H9 (cell line): ENCODE results near the gene RPP14. TPM values are rescaled to one million over a fixed set of nuclear protein-coding genes. Genes with fewer than 3 reads are reported as not detected.

ENCODE experiments used
- DNase-seq: peaks from one replicate; pipeline ENCODE4 v3.0.0-alpha.2; 2017
- H2AFZ ChIP-seq: one replicate; pipeline ENCODE4 v1.6.1; 2013; ENCODE audit warnings: mild to moderate bottlenecking, low read length, control low read depth, moderate library complexity
- H2AK5ac ChIP-seq: 2 replicates; pipeline ENCODE4 v1.6.1; 2013; ENCODE audit warnings: low read length, control low read depth, mixed read lengths; ENCODE audit not compliant: insufficient read length
- H2BK120ac ChIP-seq: one replicate; pipeline ENCODE4 v1.6.1; 2013; ENCODE audit warnings: low read depth, mild to moderate bottlenecking, low read length, control low read depth, inconsistent platforms; ENCODE audit not compliant: poor library complexity, severe bottlenecking
- H2BK12ac ChIP-seq: 2 replicates; pipeline ENCODE4 v1.6.1; 2013; ENCODE audit warnings: low read length, control low read depth, mixed read lengths, low read depth; ENCODE audit not compliant: insufficient read length
- H2BK15ac ChIP-seq: 2 replicates; pipeline ENCODE4 v1.6.1; 2013; ENCODE audit warnings: low read depth, low read length, control low read depth
- H2BK20ac ChIP-seq: one replicate; pipeline ENCODE4 v1.6.1; 2013; ENCODE audit warnings: low read depth, mild to moderate bottlenecking, low read length, control low read depth, inconsistent platforms; ENCODE audit not compliant: poor library complexity, severe bottlenecking
- H2BK5ac ChIP-seq: 2 replicates; pipeline ENCODE4 v1.6.1; 2013; ENCODE audit warnings: low read length, control low read depth, mixed read lengths; ENCODE audit not compliant: insufficient read length
- H3K14ac ChIP-seq: 2 replicates; pipeline ENCODE4 v1.6.1; 2013; ENCODE audit warnings: low read length, control low read depth; ENCODE audit not compliant: insufficient read depth
- H3K18ac ChIP-seq: 2 replicates; pipeline ENCODE4 v1.6.1; 2013; ENCODE audit warnings: low read depth, mild to moderate bottlenecking, mixed read lengths, low read length, control low read depth; ENCODE audit not compliant: insufficient read length
- H3K23ac ChIP-seq: 2 replicates; pipeline ENCODE4 v1.6.1; 2013; ENCODE audit warnings: low read length, control low read depth, mixed read lengths, low read depth; ENCODE audit not compliant: insufficient read length
- H3K23me2 ChIP-seq: 2 replicates; pipeline ENCODE4 v1.6.1; 2013; ENCODE audit warnings: low read depth, mild to moderate bottlenecking, mixed read lengths, low read length, control low read depth; ENCODE audit not compliant: insufficient read length, poor library complexity, severe bottlenecking
- H3K27ac ChIP-seq: 2 replicates; pipeline ENCODE4 v1.5.1; 2013; ENCODE audit warnings: low read length, control low read depth, mixed read lengths, low read depth; ENCODE audit not compliant: insufficient read length
- H3K27me3 ChIP-seq: 2 replicates; pipeline ENCODE4 v1.6.1; 2013; ENCODE audit warnings: low read length, control low read depth, inconsistent platforms; ENCODE audit not compliant: insufficient read depth
- H3K4ac ChIP-seq: 2 replicates; pipeline ENCODE4 v1.6.1; 2013; ENCODE audit warnings: low read depth, mild to moderate bottlenecking, control low read depth, inconsistent platforms, low read length, moderate library complexity
- H3K4me1 ChIP-seq: 2 replicates; pipeline ENCODE4 v1.6.1; 2013; ENCODE audit warnings: low read length, control low read depth, inconsistent platforms; ENCODE audit not compliant: insufficient read depth
- H3K4me2 ChIP-seq: 2 replicates; pipeline ENCODE4 v1.6.1; 2013; ENCODE audit warnings: low read length, control low read depth, mixed read lengths; ENCODE audit not compliant: insufficient read length, insufficient read depth
- H3K56ac ChIP-seq: 2 replicates; pipeline ENCODE4 v1.6.1; 2013; ENCODE audit warnings: low read depth, mild to moderate bottlenecking, mixed read lengths, low read length, control low read depth; ENCODE audit not compliant: insufficient read length
- H3K79me1 ChIP-seq: 2 replicates; pipeline ENCODE4 v1.6.1; 2013; ENCODE audit warnings: low read depth, mild to moderate bottlenecking, moderate library complexity, low read length, control low read depth, inconsistent platforms; ENCODE audit not compliant: insufficient read depth, poor library complexity, severe bottlenecking
- H3K79me2 ChIP-seq: 2 replicates; pipeline ENCODE4 v1.6.1; 2013; ENCODE audit warnings: low read length, control low read depth, inconsistent platforms; ENCODE audit not compliant: insufficient read depth
- H3K9ac ChIP-seq: 2 replicates; pipeline ENCODE4 v1.6.1; 2013; ENCODE audit warnings: low read length, control low read depth, mixed read lengths; ENCODE audit not compliant: insufficient read length; ENCODE audit errors: extremely low read depth
- H3K9me3 ChIP-seq: one replicate; pipeline ENCODE4 v1.6.1; 2013; ENCODE audit warnings: low read depth, low read length, inconsistent platforms; ENCODE audit not compliant: control insufficient read depth
- H3T11ph ChIP-seq: one replicate; pipeline ENCODE4 v1.6.1; 2013; ENCODE audit warnings: mild to moderate bottlenecking, low read length, control low read depth, inconsistent platforms
- H4K20me1 ChIP-seq: one replicate; pipeline ENCODE4 v1.6.1; 2013; ENCODE audit not compliant: control insufficient read depth, insufficient read length, insufficient read depth
- H4K5ac ChIP-seq: 2 replicates; pipeline ENCODE4 v1.6.1; 2013; ENCODE audit warnings: low read depth, mild to moderate bottlenecking, mixed read lengths, low read length, control low read depth; ENCODE audit not compliant: insufficient read length
- H4K8ac ChIP-seq: replicated peaks from 2 replicates; pipeline ENCODE4 v1.6.1; 2013; ENCODE audit warnings: low read length, control low read depth, mixed read lengths, low read depth; ENCODE audit not compliant: insufficient read length
- H4K91ac ChIP-seq: 2 replicates; pipeline ENCODE4 v1.6.1; 2013; ENCODE audit warnings: low read depth, mild to moderate bottlenecking, moderate library complexity, mixed read lengths, low read length, control low read depth; ENCODE audit not compliant: insufficient read length
- H3K27ac Mint-ChIP-seq, 3 experiments: 2 replicates in 2 of 3; 3 replicates in 1 of 3; pipeline ENCODE4 v1.8.0; 2020 to 2021; ENCODE audit warnings: mixed read lengths in 3 of 3, mild to moderate bottlenecking in 1 of 3, moderate library complexity in 1 of 3
- H3K27me3 Mint-ChIP-seq: 2 replicates; pipeline ENCODE4 v1.8.0; 2021; ENCODE audit warnings: low read depth, mild to moderate bottlenecking, moderate library complexity, mixed read lengths
- H3K36me3 Mint-ChIP-seq, 3 experiments: 2 replicates in 2 of 3; 3 replicates in 1 of 3; pipeline ENCODE4 v1.8.0; 2020 to 2021; ENCODE audit warnings: low read depth in 3 of 3, mixed read lengths in 3 of 3; ENCODE audit not compliant: insufficient read depth in 1 of 3
- H3K4me1 Mint-ChIP-seq, 2 experiments: 2 replicates each; pipeline ENCODE4 v1.8.0; 2020; ENCODE audit warnings: mixed read lengths in 2 of 2
- H3K4me3 Mint-ChIP-seq, 2 experiments: 2 replicates in 1 of 2; 3 replicates in 1 of 2; pipeline ENCODE4 v1.8.0; 2020 to 2021; ENCODE audit warnings: mild to moderate bottlenecking in 2 of 2, mixed read lengths in 2 of 2, moderate library complexity in 1 of 2
- H3K9me3 Mint-ChIP-seq, 2 experiments: 2 replicates in 1 of 2; 3 replicates in 1 of 2; pipeline ENCODE4 v1.8.0; 2020; ENCODE audit warnings: mild to moderate bottlenecking in 2 of 2, mixed read lengths in 2 of 2, moderate library complexity in 1 of 2
- CTCF ChIP-seq: fragments of 200-600 bp; sonication (generic); conservative IDR thresholded peaks from 3 replicates; pipeline ENCODE4 v1.8.0; 2021; ENCODE audit warnings: antibody characterized with exemption, mild to moderate bottlenecking
- WGBS: extraction: QIAGEN DNeasy Blood & Tissue Kit; methylation state at CpG from one replicate; pipeline ENCODE4 v1.1.7; 2013; ENCODE audit warnings: missing lambda C conversion rate, low lambda C conversion rate, mixed read lengths; ENCODE audit not compliant: insufficient read length; ENCODE audit errors: extremely low coverage; 5-methylcytosine and 5-hydroxymethylcytosine counted together
- total RNA-seq: library from RNA; stranded (reverse); gene quantifications from 2 replicates; pipeline ENCODE4 v1.2.1, GENCODE V29; 2021

Gene RPP14
- total RNA-seq, 1 experiment from 2014 or later: 23.9 TPM

GRCh38 chr3:58260261-58260731 is 45.7 kb upstream of the RPP14 start:
- Histone ChIP-seq H3K27ac (no peak overlapping the region), H4K8ac (no peak overlapping the region), H3K23me2 (no peaks in the 10 kb centered on the region), H3K79me2 (no peaks in the 10 kb centered on the region), H4K20me1 (no peaks in the 10 kb centered on the region), H2BK120ac (no peak overlapping the region), H2BK12ac (no peak overlapping the region), H3K9me3 (no peaks in the 10 kb centered on the region), H3K23ac (no peak overlapping the region), H2AK5ac (no peak overlapping the region), H2BK15ac (no peak overlapping the region), H3T11ph (no peak overlapping the region), H3K14ac (no peak overlapping the region), H3K9ac (no peak overlapping the region), H3K4ac (no peak overlapping the region), H3K56ac (no peak overlapping the region), H3K79me1 (no peaks in the 10 kb centered on the region), H3K27me3 (no peaks in the 10 kb centered on the region), H2BK5ac (no peak overlapping the region), H3K4me2 (no peak overlapping the region), H2AFZ (no peak overlapping the region), H3K4me1 (no peaks in the 10 kb centered on the region), H4K91ac (no peak overlapping the region), H3K18ac (no peak overlapping the region), H4K5ac (no peak overlapping the region), H2BK20ac (no peak overlapping the region)
- TF ChIP-seq CTCF: no peak
- H3K4me1 Mint-ChIP-seq: no peaks in the 10 kb centered on the region
- H3K36me3 Mint-ChIP-seq: no peaks in the 10 kb centered on the region
- no CpG with 5 or more reads among the region's 6 CpGs for WGBS
- H3K27ac Mint-ChIP-seq: no peak overlapping the region; a peak in 1 of 7 replicates
- no peak overlapping the region for H3K4me3 Mint-ChIP-seq
- no peaks in the 10 kb centered on the region for H3K9me3 Mint-ChIP-seq
- no peaks in the 10 kb centered on the region; the same call in 1 of the 2 replicates for H3K27me3 Mint-ChIP-seq
- no peak for DNase-seq
